ENCODE data around the gene TACC2. TPM values are rescaled to one million over a fixed set of nuclear protein-coding genes. Genes with fewer than 3 reads are reported as not detected.

The TACC2 gene
- total and polyA plus RNA-seq, 2 donors (not counting 3 experiments of a cell fraction or from before 2014, with no cell fraction given) = 14.4 to 46.2 TPM

- BruUV-seq (replicated peaks) = no TSS peak
- Histone ChIP-seq H3K4me3 (replicated peaks in 1 of 3; ENCODE audit: insufficient read depth in 1 of 3, low read depth in 1 of 3, low read length in 3 of 3) (no peak overlapping the region), H3K9ac (replicated peaks; ENCODE audit: extremely low read depth, insufficient read depth, low read length) (peak overlapping the region; percentile 89), H3K9me1 (replicated peaks; ENCODE audit: control insufficient read depth, extremely low read depth, insufficient read depth, low read length) (no peaks in the 10 kb centered on the region), H3K4me1 (ENCODE audit: control insufficient read depth, extremely low read depth, insufficient read depth, low read length) (peaks cover 35% of the 10 kb centered on the region), H4K20me1 (replicated peaks; ENCODE audit: control insufficient read depth, extremely low read depth, insufficient read depth, low read length) (no peaks in the 10 kb centered on the region), H3K4me2 (ENCODE audit: insufficient read depth, low read length) (peak overlapping the region; percentile 56), H3K27me3 (ENCODE audit: control insufficient read depth in 2 of 2, insufficient read depth in 2 of 2, low read length in 2 of 2) (no peaks in the 10 kb centered on the region), H3K27ac (ENCODE audit: insufficient read depth, low read depth, low read length) (peak overlapping the region; percentile 99), H3K9me3 (replicated peaks; ENCODE audit: control insufficient read depth, insufficient read depth, low read length) (no peaks in the 10 kb centered on the region), H3K36me3 (ENCODE audit: control insufficient read depth in 2 of 2, extremely low read depth in 1 of 2, insufficient read depth in 2 of 2, low read length in 2 of 2) (peaks cover 0 to 5% of the 10 kb centered on the region in 2 experiments), H3K79me2 (ENCODE audit: control insufficient read depth, insufficient read depth, low read length) (peaks cover 10% of the 10 kb centered on the region), H2AFZ (ENCODE audit: low read depth, low read length) (no peak overlapping the region)
- ChIA-PET POLR2A (interaction anchor here (1.2 to 2.3 kb wide), 5 partner anchors 10 to 27 kb away, joined by 3 to 15 read pairs (median 5); no protein-coding TSS in a partner anchor), CTCF (interaction anchor here (0.8 to 5.0 kb wide), 10 partner anchors 9 to 159 kb away, joined by 3 to 45 read pairs (median 14); no protein-coding TSS in a partner anchor)
- TF ChIP-seq MAX (IDR thresholded peaks at IDR 0.05; ENCODE audit: insufficient read depth, insufficient read length) (no peak), CTCF (IDR thresholded peaks at IDR 0.05; ENCODE audit: extremely low read depth in 1 of 2, insufficient read depth in 1 of 2, low read depth in 1 of 2, low read length in 2 of 2) (no peak)
- DNase-seq (ENCODE audit: low read depth, low spot score) (no peak), FAIRE-seq (no peak)
- dilution Hi-C loops (cut with MboI; ENCODE audit: extremely low pct_ligation_motif_present, low sequenced_read_pairs) (no loop called here), intact Hi-C loops (cut with micrococcal nuclease) (loop anchor here (2.0 to 10.0 kb wide), 5 partner anchors 77 to 1015 kb away; partner anchors contain the start of genes BUB3 and PLEKHA1)
Measured at GRCh38 chr10:122139627-122140170, 150.7 kb downstream of the TACC2 start.

GRCh38 chr10:122140461-122140902 lies 151.5 kb downstream of the TACC2 start:
- DNase-seq (ENCODE audit: low read depth, low spot score) = peak; percentile 89
- no peak for FAIRE-seq
- H4K20me1 ChIP-seq (replicated peaks; ENCODE audit: control insufficient read depth, extremely low read depth, insufficient read depth, low read length) = no peaks in the 10 kb centered on the region
- dilution Hi-C loops (cut with MboI; ENCODE audit: extremely low pct_ligation_motif_present, low sequenced_read_pairs) = no loop called here
- peaks cover 0 to 3% of the 10 kb centered on the region in 2 experiments for H3K36me3 ChIP-seq (ENCODE audit: control insufficient read depth in 2 of 2, extremely low read depth in 1 of 2, insufficient read depth in 2 of 2, low read length in 2 of 2)
- peaks cover 10% of the 10 kb centered on the region for H3K79me2 ChIP-seq (ENCODE audit: control insufficient read depth, insufficient read depth, low read length)
- H3K9me3 ChIP-seq (replicated peaks; ENCODE audit: control insufficient read depth, insufficient read depth, low read length) = no peaks in the 10 kb centered on the region
- H3K4me3 ChIP-seq (replicated peaks in 1 of 3; ENCODE audit: insufficient read depth in 1 of 3, low read depth in 1 of 3, low read length in 3 of 3) = no peak overlapping the region
- peak overlapping the region; percentile 56 for H3K4me2 ChIP-seq (ENCODE audit: insufficient read depth, low read length)
- TF ChIP-seq POLR2A (IDR thresholded peaks at IDR 0.05; ENCODE audit: low read depth, low read length) = no peak
- peak; percentile 26 for TF ChIP-seq GATA2 (IDR thresholded peaks at IDR 0.05; ENCODE audit: insufficient read depth, insufficient read length, low read depth, low read length)
- no peak for TF ChIP-seq POLR2AphosphoS5 (IDR thresholded peaks at IDR 0.05; ENCODE audit: insufficient read depth, low read depth, low read length)
- peaks cover 35% of the 10 kb centered on the region for H3K4me1 ChIP-seq (ENCODE audit: control insufficient read depth, extremely low read depth, insufficient read depth, low read length)
- peak overlapping the region; percentile 99 for H3K27ac ChIP-seq (ENCODE audit: insufficient read depth, low read depth, low read length)
- intact Hi-C loops (cut with micrococcal nuclease) = loop anchor here (2.0 to 10.0 kb wide), 5 partner anchors 78 to 1014 kb away; partner anchors contain the start of genes BUB3 and PLEKHA1
- ChIA-PET POLR2A (interaction anchor here (1.3 to 2.3 kb wide), 4 partner anchors 10 to 27 kb away, joined by 4 to 15 read pairs (median 6); no protein-coding TSS in a partner anchor), CTCF (interaction anchor here (0.8 to 5.0 kb wide), 15 partner anchors 9 to 322 kb away, joined by 3 to 45 read pairs (median 9); no protein-coding TSS in a partner anchor)
- peak overlapping the region; percentile 89 for H3K9ac ChIP-seq (replicated peaks; ENCODE audit: extremely low read depth, insufficient read depth, low read length)
- no TSS peak for BruUV-seq (replicated peaks)
- no peaks in the 10 kb centered on the region for H3K9me1 ChIP-seq (replicated peaks; ENCODE audit: control insufficient read depth, extremely low read depth, insufficient read depth, low read length)
- no peaks in the 10 kb centered on the region for H3K27me3 ChIP-seq (ENCODE audit: control insufficient read depth in 2 of 2, insufficient read depth in 2 of 2, low read length in 2 of 2)
- no peak overlapping the region for H2AFZ ChIP-seq (ENCODE audit: low read depth, low read length)
